GM18870 (cell line): Measurements from ENCODE around the gene KLK1.
"Not testable (repeated sequence)": the region's sequence is repeated elsewhere in the genome, so short reads cannot be mapped to it uniquely, and the experiment has no call there.

ENCODE experiments used
- ATAC-seq: cut with Tn5 transposase; IDR thresholded peaks from one replicate; pipeline ENCODE4 v1.9.1; 2021; ENCODE audit warnings: moderate library complexity; ENCODE audit not compliant: unreplicated experiment

The KLK1 gene

GRCh38 chr19:50794074-50794875, 29.3 kb downstream of the KLK1 start:
- no peak for ATAC-seq

- ATAC-seq: no peak
Observed at GRCh38 chr19:50793558-50794065, 30.0 kb downstream of the KLK1 start.

- no peak for ATAC-seq
Observed at GRCh38 chr19:50792272-50793250, 31.0 kb downstream of the KLK1 start.

- no peak for ATAC-seq
Observed at GRCh38 chr19:50791594-50792271, 31.9 kb downstream of the KLK1 start.

- ATAC-seq: no peak
Observed at GRCh38 chr19:50790922-50791467, 32.6 kb downstream of the KLK1 start.

GRCh38 chr19:50790396-50790795, 33.2 kb downstream of the KLK1 start, which contains the start of gene ACP4:
ACP4 (plus strand) TSS chr19:50790415; CDS start chr19:50790415, 0 bp downstream.
- no peak for ATAC-seq

- no peak for ATAC-seq
Observed at GRCh38 chr19:50785329-50785728, 38.3 kb downstream of the KLK1 start.

GRCh38 chr19:50784710-50785109, 38.9 kb downstream of the KLK1 start:
- no peak for ATAC-seq

- not testable (repeated sequence) for ATAC-seq
Observed at GRCh38 chr19:50783848-50784152, 39.8 kb downstream of the KLK1 start.

- ATAC-seq: no peak
Observed at GRCh38 chr19:50780753-50781435, 42.7 kb downstream of the KLK1 start.

GRCh38 chr19:50779504-50780457, 43.8 kb downstream of the KLK1 start:
- ATAC-seq: no peak

GRCh38 chr19:50778906-50779430, 44.6 kb downstream of the KLK1 start:
- no peak for ATAC-seq

- no peak for ATAC-seq
Observed at GRCh38 chr19:50777830-50778303, 45.7 kb downstream of the KLK1 start.

- ATAC-seq: no peak
Observed at GRCh38 chr19:50777261-50777660, 46.3 kb downstream of the KLK1 start.

- ATAC-seq: no peak
Observed at GRCh38 chr19:50776131-50776530, 47.5 kb downstream of the KLK1 start.

- not testable (repeated sequence) for ATAC-seq
Observed at GRCh38 chr19:50773454-50773853, 50.1 kb downstream of the KLK1 start.

- not testable (repeated sequence) for ATAC-seq
Observed at GRCh38 chr19:50772912-50773311, 50.7 kb downstream of the KLK1 start.

GRCh38 chr19:50772476-50772875, 51.1 kb downstream of the KLK1 start:
- no peak for ATAC-seq

- ATAC-seq: no peak
Observed at GRCh38 chr19:50770888-50771287, 52.7 kb downstream of the KLK1 start.
